ENCODE results near the gene RHBDD3. TPM values are rescaled to one million over a fixed set of nuclear protein-coding genes. Genes with fewer than 3 reads are reported as not detected.
A peak's percentile ranks its signal among the peaks of the same experiment; 100 is the strongest.

Gene RHBDD3
- total and polyA plus RNA-seq, 9 of the 15 experiments (the other 6 are each of a cell fraction or from before 2014, with no cell fraction given), result 0.32 to 35.6 (median 14.0) TPM

- TF ChIP-seq ZBTB7A (IDR thresholded peaks at IDR 0.05; ENCODE audit: borderline replicate concordance, control insufficient read depth, low read depth, low read length) (no peak), NFXL1 (CRISPR knock-in tag; IDR thresholded peaks at IDR 0.05) (no peak)
Observed at GRCh38 chr22:29272624-29273023, 4.8 kb upstream of the RHBDD3 start (continued).

GRCh38 chr22:29270475-29271271 lies 2.9 kb upstream of the RHBDD3 start:
- H3K4me1 ChIP-seq (replicated peaks in 1 of 2; ENCODE audit: control insufficient read depth in 2 of 2, insufficient read depth in 2 of 2, low read length in 2 of 2), result peaks cover 13 to 31% of the 10 kb centered on the region in 2 experiments; a peak in 4 of 5 replicates
- FAIRE-seq, result peak; percentile 80
- no peak for ATAC-seq
- peak overlapping the region; percentile 91; the same call in 1 of the 2 replicates for H3K4me3 ChIP-seq
- H2AFZ ChIP-seq (ENCODE audit: low read depth, low read length), result no peak overlapping the region
- H3K9ac ChIP-seq (ENCODE audit: insufficient read depth in 1 of 2, low read depth in 2 of 2, low read length in 2 of 2), result no peak overlapping the region; a peak in 1 of 4 replicates
- H3K9me3 ChIP-seq (replicated peaks; ENCODE audit: control insufficient read depth, insufficient read depth, low read depth, low read length), result no peaks in the 10 kb centered on the region
- DNase-seq (ENCODE audit: extremely low read depth in 1 of 4, low spot score in 3 of 4), result peak in 1 of 4 experiments; percentile 53
- H4K20me1 ChIP-seq (replicated peaks; ENCODE audit: control insufficient read depth, insufficient read depth, low read length), result peaks cover 48% of the 10 kb centered on the region
- 18% methylated on average over 9 of the region's 9 CpGs for WGBS (ENCODE audit: insufficient coverage, low coverage, missing lambda C conversion rate)
- peaks cover 6% of the 10 kb centered on the region for H3K9me1 ChIP-seq (ENCODE audit: control insufficient read depth, insufficient read depth, low read length)
- ChIA-PET CTCF (ENCODE audit: low intra/inter-chr PET ratio) (no interaction called here), POLR2A (interaction anchor here (0.5 to 1.4 kb wide), 8 partner anchors 9 to 296 kb away, joined by 3 to 5 read pairs (median 4); partner anchors contain the start of gene GAS2L1)
- H3K27me3 ChIP-seq (ENCODE audit: control insufficient read depth in 2 of 2, insufficient read depth in 2 of 2, low read length in 2 of 2), result no peaks in the 10 kb centered on the region
- no TSS peak for BruUV-seq (replicated peaks)
- intact Hi-C loops (cut with micrococcal nuclease) (no loop called here), in situ Hi-C loops (cut with MboI) (no loop called here)
- H3K79me2 ChIP-seq (ENCODE audit: control insufficient read depth, insufficient read depth, low read length), result peaks cover 100% of the 10 kb centered on the region
- no peak overlapping the region for H3K27ac ChIP-seq (ENCODE audit: extremely low read depth, low read depth, low read length)
- peaks cover 79% of the 10 kb centered on the region for H3K36me3 ChIP-seq (ENCODE audit: control insufficient read depth, insufficient read depth, low read length)
- H3K4me2 ChIP-seq (ENCODE audit: insufficient read depth, low read length), result peak overlapping the region; percentile 96
- TF ChIP-seq MXD1 (CRISPR knock-in tag; IDR thresholded peaks at IDR 0.05; ENCODE audit: borderline replicate concordance, poor library complexity, severe bottlenecking), result no peak
- TF ChIP-seq TEAD1 (CRISPR knock-in tag; IDR thresholded peaks at IDR 0.05), result 0 out of 4 replicates have a peak, but pooled peaks of 1 of the 2 experiments have one; percentile 6
- TF ChIP-seq HDAC3 (IDR thresholded peaks at IDR 0.05; ENCODE audit: borderline replicate concordance, partially characterized antibody), result peak; percentile 58
- TF ChIP-seq MNT (conservative IDR thresholded peaks at IDR 0.05), result no peak; a peak in 1 of 4 replicates
- no peak for TF ChIP-seq PBX2 (CRISPR knock-in tag; IDR thresholded peaks at IDR 0.05; ENCODE audit: low read depth)
- peak; percentile 83 for TF ChIP-seq PBX2 (tag; conservative IDR thresholded peaks at IDR 0.05; ENCODE audit: low read depth)
- TF ChIP-seq POLR2H (tag; IDR thresholded peaks at IDR 0.05; ENCODE audit: low read depth), result 0 out of 2 replicates have a peak, but pooled peaks have one; percentile 20
- no peak for TF ChIP-seq ZZZ3 (IDR thresholded peaks at IDR 0.05)
- peak; percentile 75 for TF ChIP-seq NCOR1 (IDR thresholded peaks at IDR 0.05)

Data from K562 (cell line).